Fibroblast of the conjunctiva (primary cell): ENCODE measurements around the gene NOP9.
A peak's percentile ranks its signal among the peaks of the same experiment; 100 is the strongest.

Experiments
- DNase-seq: peaks from one replicate; pipeline ENCODE4 v3.0.0-alpha.2; 2010; ENCODE audit warnings: low read depth

NOP9 gene

GRCh38 chr14:24308342-24309124, 8.9 kb downstream of the NOP9 start:
- DNase-seq: no peak

- no peak for DNase-seq
These were observed 10.1 kb downstream of the NOP9 start, which contains the start of gene LTB4R2 for GRCh38 chr14:24309538-24310264. Gene LTB4R2, plus strand, starts transcription at chr14:24310140. Its CDS starts 525 bp downstream, at chr14:24310665.

- no peak for DNase-seq
These were observed 10.6 kb downstream of the NOP9 start for GRCh38 chr14:24310265-24310645.

- DNase-seq: peak; percentile 49
These were observed 11.3 kb downstream of the NOP9 start, which contains the start of gene LTB4R for GRCh38 chr14:24310646-24311604. Gene LTB4R, plus strand, starts transcription at chr14:24311502. Its CDS starts 4,150 bp downstream, at chr14:24315652.

DNA sequence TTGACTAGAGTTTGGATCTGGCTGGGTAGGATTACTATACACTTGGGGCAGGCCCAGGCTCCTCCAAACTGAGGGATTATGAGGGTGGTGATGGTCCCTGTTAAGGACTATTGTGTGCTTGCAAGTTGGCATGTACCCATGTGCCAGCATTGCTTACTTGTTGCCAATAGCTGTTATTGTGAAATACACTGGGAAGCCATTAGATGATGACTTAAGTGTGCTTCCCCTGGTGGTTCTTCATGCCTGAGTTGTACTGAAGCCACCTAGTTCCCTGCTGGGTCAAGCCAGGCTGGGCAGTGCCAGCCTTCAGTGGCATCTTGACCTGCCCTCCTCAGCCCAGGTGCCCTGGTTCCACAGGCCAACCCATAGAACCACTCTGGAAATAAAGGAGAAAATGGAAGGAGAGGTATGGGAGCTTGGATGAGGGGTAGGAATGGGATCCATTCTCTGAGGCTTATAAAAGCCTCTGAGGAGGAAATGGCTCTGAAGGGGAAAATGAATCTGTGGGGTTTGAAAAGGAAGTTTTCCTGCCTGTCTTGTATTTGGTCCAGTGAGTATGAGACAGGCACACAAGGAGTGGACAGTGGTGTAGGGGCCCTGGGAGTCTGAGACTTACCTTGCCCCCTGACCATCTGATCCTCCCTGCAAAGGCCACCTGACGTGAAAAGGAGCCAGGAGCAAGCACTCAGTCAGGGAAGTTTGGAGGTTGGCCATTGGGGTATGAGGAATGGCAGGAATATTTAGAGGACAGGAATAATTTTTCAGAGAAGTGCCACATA, 12.4 kb downstream of the NOP9 start:
- DNase-seq: no peak

DNA sequence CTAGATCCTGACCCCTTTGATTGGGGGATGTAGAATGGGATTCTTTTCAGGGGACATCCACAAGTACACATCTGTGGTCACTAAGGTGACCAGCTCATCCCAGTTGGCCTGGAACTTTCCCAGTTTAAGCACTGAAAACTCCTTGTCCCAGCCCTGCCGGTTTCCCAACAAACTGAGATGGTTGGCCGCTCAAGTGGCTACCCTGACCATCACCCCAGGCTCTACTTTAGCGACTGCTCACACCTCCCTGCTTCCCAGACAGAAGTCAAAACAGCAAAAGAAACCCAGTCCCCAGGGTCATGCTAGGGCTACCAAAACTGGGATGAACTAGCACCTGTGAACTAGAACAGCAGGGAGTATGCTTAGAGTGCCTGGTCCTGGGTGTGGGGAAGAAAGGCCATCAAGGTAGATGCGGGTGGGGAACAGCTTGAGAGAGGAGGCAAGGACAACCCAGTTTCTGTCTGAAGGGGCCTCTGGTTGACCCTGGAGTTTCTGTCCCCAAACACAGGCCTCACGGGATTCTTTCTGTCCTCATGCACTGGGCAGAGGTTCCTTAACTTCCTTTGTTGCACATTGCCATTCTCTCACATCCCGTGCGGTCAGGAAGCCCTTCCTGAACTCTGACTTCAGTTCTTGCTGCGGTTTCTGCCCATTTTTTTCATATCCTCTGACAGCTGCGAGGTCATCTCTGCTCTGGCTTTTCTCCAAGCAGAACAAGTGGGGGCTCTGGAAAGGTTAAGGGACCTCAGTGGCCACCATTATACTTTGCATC, 13.3 kb downstream of the NOP9 start:
- DNase-seq: no peak

DNA sequence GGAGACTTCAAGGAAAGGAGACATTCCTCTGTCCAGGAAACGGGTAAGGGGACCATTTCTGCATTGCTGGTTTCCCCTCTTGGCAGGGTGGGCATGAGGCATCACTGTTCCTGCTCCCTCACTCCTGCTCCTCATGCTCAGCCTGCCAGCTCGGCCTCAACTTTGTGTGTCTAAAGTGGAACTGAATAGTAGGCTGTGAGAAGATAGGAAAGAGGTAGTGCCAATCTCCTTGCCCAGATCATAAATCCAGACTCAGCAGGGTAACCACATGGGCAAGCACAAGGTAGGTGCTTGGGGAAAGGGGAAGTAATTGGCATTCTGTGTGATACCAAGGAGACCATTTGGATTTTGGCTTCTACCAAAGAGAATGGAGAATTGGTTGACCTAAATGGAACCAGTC, 14.3 kb downstream of the NOP9 start:
- DNase-seq: no peak

- no peak for DNase-seq
These were observed 14.9 kb downstream of the NOP9 start for GRCh38 chr14:24314377-24315193.

- no peak for DNase-seq
These were observed 15.7 kb downstream of the NOP9 start for GRCh38 chr14:24315243-24315806.

DNA sequence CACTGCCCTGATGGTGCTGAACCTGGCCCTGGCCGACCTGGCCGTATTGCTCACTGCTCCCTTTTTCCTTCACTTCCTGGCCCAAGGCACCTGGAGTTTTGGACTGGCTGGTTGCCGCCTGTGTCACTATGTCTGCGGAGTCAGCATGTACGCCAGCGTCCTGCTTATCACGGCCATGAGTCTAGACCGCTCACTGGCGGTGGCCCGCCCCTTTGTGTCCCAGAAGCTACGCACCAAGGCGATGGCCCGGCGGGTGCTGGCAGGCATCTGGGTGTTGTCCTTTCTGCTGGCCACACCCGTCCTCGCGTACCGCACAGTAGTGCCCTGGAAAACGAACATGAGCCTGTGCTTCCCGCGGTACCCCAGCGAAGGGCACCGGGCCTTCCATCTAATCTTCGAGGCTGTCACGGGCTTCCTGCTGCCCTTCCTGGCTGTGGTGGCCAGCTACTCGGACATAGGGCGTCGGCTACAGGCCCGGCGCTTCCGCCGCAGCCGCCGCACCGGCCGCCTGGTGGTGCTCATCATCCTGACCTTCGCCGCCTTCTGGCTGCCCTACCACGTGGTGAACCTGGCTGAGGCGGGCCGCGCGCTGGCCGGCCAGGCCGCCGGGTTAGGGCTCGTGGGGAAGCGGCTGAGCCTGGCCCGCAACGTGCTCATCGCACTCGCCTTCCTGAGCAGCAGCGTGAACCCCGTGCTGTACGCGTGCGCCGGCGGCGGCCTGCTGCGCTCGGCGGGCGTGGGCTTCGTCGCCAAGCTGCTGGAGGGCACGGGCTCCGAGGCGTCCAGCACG, 16.4 kb downstream of the NOP9 start:
- no peak for DNase-seq

- no peak for DNase-seq
These were observed 16.9 kb downstream of the NOP9 start for GRCh38 chr14:24316597-24316950.

- DNase-seq: no peak
These were observed 17.7 kb downstream of the NOP9 start for GRCh38 chr14:24317141-24317928.

DNA sequence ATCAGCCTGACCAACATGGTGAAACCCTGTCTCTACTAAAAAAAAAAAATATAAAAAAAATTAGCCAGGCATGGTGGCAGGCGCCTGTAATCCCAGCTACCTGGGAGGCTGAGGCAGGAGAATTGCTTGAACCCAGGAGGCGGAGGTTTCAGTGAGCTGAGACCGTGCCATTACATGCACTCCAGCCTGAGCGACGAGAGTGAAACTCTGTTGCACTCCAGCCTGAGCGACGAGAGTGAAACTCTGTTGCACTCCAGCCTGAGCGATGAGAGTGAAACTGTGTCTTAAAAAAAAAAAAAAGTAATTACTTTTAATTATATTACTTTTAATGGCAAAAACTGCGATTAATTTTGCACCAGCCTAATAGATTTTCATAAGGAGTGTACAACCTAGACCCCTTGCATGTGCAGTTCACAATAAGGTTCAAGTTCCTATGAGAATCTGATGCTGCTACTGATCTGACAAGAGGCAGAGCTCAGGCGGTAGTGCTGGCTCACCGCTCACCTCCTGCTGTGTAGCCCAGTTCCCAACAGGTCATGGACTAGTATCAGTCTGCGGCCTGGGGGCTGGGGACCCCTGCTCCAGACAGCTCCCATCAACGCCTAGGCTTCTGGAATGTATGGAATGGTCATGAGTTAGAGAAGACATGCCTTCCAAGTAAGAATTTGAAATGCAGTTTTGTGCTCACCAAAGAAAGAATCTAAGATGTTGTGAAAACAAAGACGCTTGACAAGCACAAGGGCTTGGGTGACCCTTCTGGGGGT, 21.7 kb downstream of the NOP9 start:
- no peak for DNase-seq

DNA sequence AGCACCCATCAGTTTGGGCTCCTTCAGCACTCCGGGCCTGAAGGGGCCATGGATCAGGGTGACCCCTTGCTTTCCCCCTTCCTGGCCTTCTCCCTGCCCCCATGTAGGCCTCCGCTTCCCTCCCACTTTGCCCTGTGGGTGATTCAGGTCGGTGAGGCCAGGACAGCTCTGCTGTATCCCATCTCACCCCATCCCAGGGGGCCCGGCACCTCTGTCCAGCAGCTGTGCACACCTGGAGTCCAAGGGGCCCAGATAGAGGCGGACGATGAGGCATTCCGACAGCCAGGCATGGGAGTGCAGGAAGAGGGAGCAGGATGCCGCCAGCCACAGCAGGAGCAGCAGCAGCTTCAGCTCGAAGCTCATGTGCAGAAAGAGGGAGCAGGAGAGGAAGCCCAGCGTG, 23.0 kb downstream of the NOP9 start:
- DNase-seq: no peak

- DNase-seq: no peak
These were observed 23.7 kb downstream of the NOP9 start for GRCh38 chr14:24323341-24323740.

DNA sequence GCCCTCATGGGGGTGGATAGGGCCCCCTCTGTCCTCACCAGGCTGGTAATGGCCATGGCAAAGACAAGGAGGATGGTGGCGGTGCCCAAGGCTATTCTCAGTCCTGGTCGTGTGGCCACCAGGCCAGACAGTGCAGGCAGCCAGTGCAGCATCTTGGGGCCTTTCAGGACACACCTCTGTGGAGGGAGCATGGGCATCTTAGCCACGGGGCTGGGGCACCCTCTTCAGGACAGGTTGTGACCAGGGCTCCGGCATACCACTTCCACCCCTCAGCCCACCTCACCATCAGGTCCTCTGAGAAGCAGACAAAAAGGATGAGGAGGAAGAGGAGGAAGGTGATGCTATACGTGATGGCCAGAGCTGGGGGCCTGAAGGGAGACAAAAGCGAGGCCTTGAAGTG, 24.4 kb downstream of the NOP9 start:
- DNase-seq: no peak

DNA sequence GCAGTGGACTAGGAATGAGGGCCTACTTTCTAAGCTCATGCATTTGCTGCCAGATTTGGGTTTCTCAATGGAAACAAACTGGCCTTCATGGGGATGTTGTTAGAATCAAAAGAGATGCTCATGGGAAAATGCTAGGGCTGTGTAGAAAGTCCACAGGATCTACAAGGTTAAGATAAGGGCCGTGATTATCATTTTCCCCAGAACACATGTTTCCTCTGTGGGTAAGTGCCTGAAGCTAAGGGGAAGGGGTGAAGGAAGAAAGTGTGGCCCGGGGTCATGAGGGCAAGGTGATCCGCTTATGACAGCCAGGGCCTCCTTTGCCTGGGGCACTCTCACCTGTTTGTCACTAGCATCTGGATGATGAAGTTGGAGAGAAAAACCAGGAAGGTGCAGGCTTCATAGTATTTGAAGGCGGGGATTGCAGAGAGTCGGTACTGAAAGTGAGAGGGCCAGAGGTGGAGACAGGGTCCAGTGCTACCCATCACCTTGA, 25.4 kb downstream of the NOP9 start:
- no peak for DNase-seq
